Ovary (tissue), 9 donors: ENCODE data around the gene GRK1. TPM values are rescaled to one million over a fixed set of nuclear protein-coding genes. Genes with fewer than 3 reads are reported as not detected.
A peak's percentile ranks its signal among the peaks of the same experiment; 100 is the strongest.

Experiments
- DNase-seq, 5 donors: peaks; one replicate each; pipeline ENCODE4 v3.0.0-alpha.2; 2019 to 2020
- H3K27ac ChIP-seq, 2 donors: fragments of 200-600 bp; one replicate each; pipeline versions ENCODE4 v1.5.1 to v1.8.0; 2019 to 2022
- H3K27me3 ChIP-seq: fragments of 200-600 bp; one replicate; pipeline ENCODE4 v1.8.0; 2022
- H3K36me3 ChIP-seq: fragments of 200-600 bp; sonication (generic); one replicate; pipeline ENCODE4 v1.5.1; 2019
- H3K4me1 ChIP-seq: one replicate; pipeline ENCODE4 v1.8.1; 2013; ENCODE audit warnings: mild to moderate bottlenecking, moderate library complexity; ENCODE audit not compliant: insufficient read depth
- H3K4me3 ChIP-seq: fragments of 200-600 bp; sonication (generic); one replicate; pipeline ENCODE4 v1.5.1; 2017
- H3K9me3 ChIP-seq, 2 donors: fragments of 200-600 bp in 1 of 2; sonication (generic) in 1 of 2; one replicate each; pipeline versions ENCODE4 v1.5.1 to v1.8.1; 2013 to 2019; ENCODE audit warnings: mild to moderate bottlenecking in 1 of 2, moderate library complexity in 1 of 2
- CTCF ChIP-seq, 3 donors: fragments of 450-650 bp in 2 of 3; fragments of 200-600 bp in 1 of 3; IDR thresholded peaks; one replicate each; pipeline versions ENCODE4 v1.5.1 to v1.8.0; 2016 to 2022; ENCODE audit warnings: antibody characterized with exemption in 3 of 3, mild to moderate bottlenecking in 1 of 3
- EP300 ChIP-seq: sonication (generic); formaldehyde crosslinking; IDR thresholded peaks from one replicate; pipeline ENCODE4 v1.6.1; 2017; ENCODE audit warnings: antibody characterized with exemption
- POLR2A ChIP-seq: fragments of 450-650 bp; IDR thresholded peaks from one replicate; pipeline ENCODE4 v1.6.1; 2017; ENCODE audit warnings: antibody characterized with exemption, mild to moderate bottlenecking, moderate library complexity
- WGBS, 3 donors: extraction: QIAGEN DNeasy Blood & Tissue Kit in 1 of 3; methylation state at CpG; one replicate each; pipeline versions ENCODE4 v1.1.5 to v1.1.7; 2013 to 2017; 5-methylcytosine and 5-hydroxymethylcytosine counted together
- intact Hi-C, 4 donors: fragments of 100-400 bp; cut with DNase I; formaldehyde crosslinking; loops; one replicate each; pipeline versions ENCODE4 v1.11.0 to v1.15.1; 2022 to 2023
- polyA plus RNA-seq, 2 donors: library from polyadenylated mRNA; stranded (reverse); fragments of 200-250 nt in 1 of 2; fragments of 350-450 nt in 1 of 2; fragmentation: Illumina TruSeq in 1 of 2; extraction: RNeasy Lipid Tissue Mini Kit (QIAGEN cat#74804) in 1 of 2; gene quantifications; one replicate each; pipeline ENCODE4 v1.2.3, GENCODE V29; 2013 to 2014
- total RNA-seq, 7 donors: library from RNA; depleted of rRNA in 2 of 7; stranded (reverse); fragments of >200 nt in 2 of 7; fragmentation: NEBNext Ultra II Directional in 3 of 7; extraction: Animal tissue kit (Norgen Biotek cat#: 25700) in 3 of 7; gene quantifications; one replicate each; pipeline versions ENCODE4 v1.1.0 to v1.2.4, GENCODE V29; 2016 to 2023
- donor health status: DM: no; HTN: no; CAD: no; lungs with moderate emphysema.
- donor health status: DM: no; HTN: no; CAD: no.
- donor health status: Bipolar disorder and iron deficiency.
- donor health status: DM: yes; HTN: yes; CAD: no.
- donor health status: DM: no; HTN: no; CAD: no.
- donor health status: DM: yes; HTN: yes; CAD: no.

Gene GRK1
- total and polyA plus RNA-seq, 9 donors, result 0.02 to 0.10 (median 0.07) TPM; not detected in 6

GRCh38 chr13:113775451-113776145 is 108.6 kb downstream of the GRK1 start:
- Histone ChIP-seq H3K4me3 (no peak overlapping the region), H3K4me1 (no peaks in the 10 kb centered on the region), H3K27me3 (no peaks in the 10 kb centered on the region), H3K9me3 (no peaks in the 10 kb centered on the region), H3K36me3 (no peaks in the 10 kb centered on the region), H3K27ac (no peak overlapping the region)
- peak in 1 of 5 donors; percentile 29 for DNase-seq
- 87 to 88% (median 87%) methylated on average over 26 to 28 of the region's 28 CpGs for WGBS, 3 donors
- intact Hi-C loops, result no loop called here
- TF ChIP-seq EP300 (no peak), CTCF (IDR thresholded peaks at IDR 0.05) (no peak), POLR2A (no peak)

DNA sequence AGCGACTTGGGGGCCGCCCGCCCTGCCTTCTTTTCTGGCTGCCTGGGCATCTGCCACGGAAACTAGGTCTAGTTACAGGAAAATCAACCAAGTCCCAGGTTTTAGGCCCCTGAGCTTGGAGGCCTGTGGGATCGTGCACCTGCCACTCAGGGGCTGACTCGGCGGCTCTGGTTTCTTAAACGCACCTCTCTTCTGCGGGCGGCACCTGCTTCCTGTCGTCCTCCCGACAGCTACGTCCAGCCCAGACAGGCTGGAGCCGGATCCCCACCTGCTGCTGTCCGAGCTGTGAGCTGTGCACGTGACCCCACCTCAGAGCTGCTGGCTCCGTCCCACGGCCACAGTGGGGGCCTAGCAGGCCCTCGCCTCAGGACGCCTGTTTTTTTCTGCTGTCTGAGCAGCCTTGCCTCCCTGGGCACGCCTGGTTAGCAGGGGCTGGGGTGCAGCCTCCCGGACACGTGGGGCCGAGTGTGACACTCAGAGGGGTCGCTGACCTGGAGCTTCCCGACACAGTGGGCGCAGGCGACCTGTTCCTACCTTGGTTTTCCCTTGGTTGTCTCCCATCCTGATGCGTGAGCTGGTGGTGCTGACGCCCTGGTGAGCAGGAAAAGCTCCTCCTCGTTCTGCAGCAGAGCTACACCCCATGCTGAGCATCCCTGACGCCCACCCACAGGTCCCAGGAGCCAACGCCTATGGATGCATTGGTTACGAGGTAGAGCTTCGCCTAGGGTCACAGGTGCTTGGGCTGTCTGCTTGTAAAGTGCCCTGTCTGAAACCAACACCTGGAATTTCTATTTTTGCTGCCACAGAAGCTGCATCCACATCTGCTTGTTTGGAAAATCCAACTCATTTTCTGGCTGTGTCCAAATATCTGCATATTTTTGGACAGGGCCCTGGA is 109.5 kb downstream of the GRK1 start:
- Histone ChIP-seq H3K9me3 (no peaks in the 10 kb centered on the region), H3K36me3 (no peaks in the 10 kb centered on the region), H3K27me3 (no peaks in the 10 kb centered on the region), H3K27ac (no peak overlapping the region), H3K4me3 (no peak overlapping the region), H3K4me1 (no peaks in the 10 kb centered on the region)
- intact Hi-C loops, result no loop called here
- WGBS, 3 donors, result 64 to 75% (median 74%) methylated on average over 35 of the region's 35 CpGs
- DNase-seq, result peak in 1 of 5 donors; percentile 29
- TF ChIP-seq POLR2A (no peak), CTCF (IDR thresholded peaks at IDR 0.05) (no peak), EP300 (no peak)

GRCh38 chr13:113777311-113778260 is 110.6 kb downstream of the GRK1 start:
- no peaks in the 10 kb centered on the region for H3K4me1 ChIP-seq
- H3K36me3 ChIP-seq, result no peaks in the 10 kb centered on the region
- intact Hi-C loops, result no loop called here
- TF ChIP-seq EP300, result no peak
- H3K27me3 ChIP-seq, result no peaks in the 10 kb centered on the region
- H3K27ac ChIP-seq, result no peak overlapping the region
- no peaks in the 10 kb centered on the region for H3K9me3 ChIP-seq
- 31 to 61% (median 34%) methylated on average over 14 to 29 of the region's 29 CpGs for WGBS, 3 donors
- H3K4me3 ChIP-seq, result no peak overlapping the region
- DNase-seq, result peak in 1 of 5 donors; percentile 38

GRCh38 chr13:113781571-113781970 is 114.6 kb downstream of the GRK1 start:
- TF ChIP-seq POLR2A (no peak), CTCF (IDR thresholded peaks at IDR 0.05) (no peak), EP300 (no peak)
- H3K4me3 ChIP-seq, result no peak overlapping the region
- H3K9me3 ChIP-seq, result no peaks in the 10 kb centered on the region
- no peaks in the 10 kb centered on the region for H3K36me3 ChIP-seq
- 63 to 79% (median 72%) methylated on average over 2 of the region's 2 CpGs for WGBS, 3 donors
- no peak for DNase-seq
- no peaks in the 10 kb centered on the region for H3K4me1 ChIP-seq
- H3K27ac ChIP-seq, result no peak overlapping the region
- intact Hi-C loops, result no loop called here
- no peaks in the 10 kb centered on the region for H3K27me3 ChIP-seq
